Testis (tissue), 3 donors: ENCODE measurements around the gene ALDOB. TPM values are rescaled to one million over a fixed set of nuclear protein-coding genes. Genes with fewer than 3 reads are reported as not detected.

Experiments
- DNase-seq: peaks from one replicate; pipeline ENCODE4 v3.0.0-alpha.2; 2019
- H3K27ac ChIP-seq, 2 donors: fragments of 200-600 bp; sonication (generic); one replicate each; pipeline ENCODE4 v1.5.1; 2019
- H3K27me3 ChIP-seq: fragments of 200-600 bp; sonication (generic); one replicate; pipeline ENCODE4 v1.5.1; 2019
- H3K36me3 ChIP-seq: fragments of 200-600 bp; sonication (generic); one replicate; pipeline ENCODE4 v1.5.1; 2017; ENCODE audit warnings: low read depth; ENCODE audit errors: missing control alignments
- H3K4me1 ChIP-seq: fragments of 200-600 bp; sonication (generic); one replicate; pipeline ENCODE4 v1.5.1; 2019
- H3K4me3 ChIP-seq, 2 donors: fragments of 200-600 bp; sonication (generic); one replicate each; pipeline ENCODE4 v1.5.1; 2017 to 2019
- H3K9me3 ChIP-seq: fragments of 200-600 bp; sonication (generic); one replicate; pipeline ENCODE4 v1.5.1; 2017
- POLR2A ChIP-seq: fragments of 450-650 bp; IDR thresholded peaks from one replicate; pipeline ENCODE4 v1.6.1; 2017; ENCODE audit warnings: antibody characterized with exemption, mild to moderate bottlenecking, moderate library complexity
- WGBS, 2 donors: methylation state at CpG; one replicate each; pipeline ENCODE4 v1.1.5; 2018; 5-methylcytosine and 5-hydroxymethylcytosine counted together
- intact Hi-C: fragments of 100-400 bp; cut with DNase I; formaldehyde crosslinking; loops from one replicate; pipeline ENCODE4 v1.15.1; 2023; ENCODE audit warnings: low total_unique reads
- polyA plus RNA-seq: library from polyadenylated mRNA; stranded (reverse); fragments of 350-450 nt; fragmentation: Illumina TruSeq; extraction: RNeasy Lipid Tissue Mini Kit (QIAGEN cat#74804); gene quantifications from one replicate; pipeline ENCODE4 v1.2.3, GENCODE V29; 2014; ENCODE audit warnings: low read depth, low replicate concordance; ENCODE audit not compliant: insufficient read depth
- total RNA-seq, 2 donors: library from RNA; depleted of rRNA; stranded (reverse); fragments of >200 nt; gene quantifications; one replicate each; pipeline ENCODE4 v1.2.3, GENCODE V29; 2016
- TF ChIP-seq, protein P1 (sequence below), 3 experiments: fragments of 450-650 bp in 2 of 3; fragments of 200-600 bp in 1 of 3; sonication (generic) in 1 of 3; IDR thresholded peaks; one replicate each; pipeline ENCODE4 v1.5.1; 2016 to 2019; ENCODE audit warnings: antibody characterized with exemption in 3 of 3, mild to moderate bottlenecking in 2 of 3, moderate library complexity in 1 of 3

Gene ALDOB
- total and polyA plus RNA-seq, 3 donors from 2014 or later = 0.79 to 1.9 TPM; not detected in 1

GRCh38 chr9:101462558-101462957 is 27.0 kb upstream of the ALDOB start:
- intact Hi-C loops = loop anchor here (10.0 kb wide), 2 partner anchors 62 to 78 kb away; partner anchors contain the start of gene BAAT
- Histone ChIP-seq H3K36me3 (no peaks in the 10 kb centered on the region), H3K27me3 (no peaks in the 10 kb centered on the region), H3K4me3 (no peak overlapping the region), H3K4me1 (no peaks in the 10 kb centered on the region), H3K9me3 (no peaks in the 10 kb centered on the region), H3K27ac (no peak overlapping the region)
- 62 to 63% methylated on average over 5 of the region's 5 CpGs for WGBS, 2 donors
- no peak for DNase-seq
- TF ChIP-seq, protein P1, sequence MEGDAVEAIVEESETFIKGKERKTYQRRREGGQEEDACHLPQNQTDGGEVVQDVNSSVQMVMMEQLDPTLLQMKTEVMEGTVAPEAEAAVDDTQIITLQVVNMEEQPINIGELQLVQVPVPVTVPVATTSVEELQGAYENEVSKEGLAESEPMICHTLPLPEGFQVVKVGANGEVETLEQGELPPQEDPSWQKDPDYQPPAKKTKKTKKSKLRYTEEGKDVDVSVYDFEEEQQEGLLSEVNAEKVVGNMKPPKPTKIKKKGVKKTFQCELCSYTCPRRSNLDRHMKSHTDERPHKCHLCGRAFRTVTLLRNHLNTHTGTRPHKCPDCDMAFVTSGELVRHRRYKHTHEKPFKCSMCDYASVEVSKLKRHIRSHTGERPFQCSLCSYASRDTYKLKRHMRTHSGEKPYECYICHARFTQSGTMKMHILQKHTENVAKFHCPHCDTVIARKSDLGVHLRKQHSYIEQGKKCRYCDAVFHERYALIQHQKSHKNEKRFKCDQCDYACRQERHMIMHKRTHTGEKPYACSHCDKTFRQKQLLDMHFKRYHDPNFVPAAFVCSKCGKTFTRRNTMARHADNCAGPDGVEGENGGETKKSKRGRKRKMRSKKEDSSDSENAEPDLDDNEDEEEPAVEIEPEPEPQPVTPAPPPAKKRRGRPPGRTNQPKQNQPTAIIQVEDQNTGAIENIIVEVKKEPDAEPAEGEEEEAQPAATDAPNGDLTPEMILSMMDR (IDR thresholded peaks at IDR 0.05) = no peak
- no peak for TF ChIP-seq POLR2A

DNA sequence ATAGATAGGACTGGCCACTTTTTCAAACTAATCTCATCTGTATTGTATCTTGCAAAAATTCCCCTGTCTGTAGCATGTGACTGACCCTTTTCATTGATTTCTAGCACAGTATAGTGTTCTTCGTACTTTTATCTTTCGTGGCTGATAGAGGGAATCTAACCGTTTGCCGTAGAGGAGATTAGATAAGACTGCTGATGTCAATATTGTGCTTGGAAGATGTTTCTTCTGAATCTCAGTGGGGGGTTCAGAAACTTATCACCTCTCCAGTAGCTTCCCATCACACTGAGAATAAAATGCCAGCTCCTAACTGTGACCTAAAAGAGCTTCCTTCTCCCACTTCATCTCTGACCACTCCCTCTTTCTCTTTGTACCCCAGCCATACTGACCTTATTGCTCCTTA is 25.4 kb upstream of the ALDOB start:
- intact Hi-C loops = loop anchor here (10.0 kb wide), 2 partner anchors 64 to 76 kb away; partner anchors contain the start of gene BAAT
- 47 to 52% methylated on average over 4 of the region's 4 CpGs for WGBS, 2 donors

DNA sequence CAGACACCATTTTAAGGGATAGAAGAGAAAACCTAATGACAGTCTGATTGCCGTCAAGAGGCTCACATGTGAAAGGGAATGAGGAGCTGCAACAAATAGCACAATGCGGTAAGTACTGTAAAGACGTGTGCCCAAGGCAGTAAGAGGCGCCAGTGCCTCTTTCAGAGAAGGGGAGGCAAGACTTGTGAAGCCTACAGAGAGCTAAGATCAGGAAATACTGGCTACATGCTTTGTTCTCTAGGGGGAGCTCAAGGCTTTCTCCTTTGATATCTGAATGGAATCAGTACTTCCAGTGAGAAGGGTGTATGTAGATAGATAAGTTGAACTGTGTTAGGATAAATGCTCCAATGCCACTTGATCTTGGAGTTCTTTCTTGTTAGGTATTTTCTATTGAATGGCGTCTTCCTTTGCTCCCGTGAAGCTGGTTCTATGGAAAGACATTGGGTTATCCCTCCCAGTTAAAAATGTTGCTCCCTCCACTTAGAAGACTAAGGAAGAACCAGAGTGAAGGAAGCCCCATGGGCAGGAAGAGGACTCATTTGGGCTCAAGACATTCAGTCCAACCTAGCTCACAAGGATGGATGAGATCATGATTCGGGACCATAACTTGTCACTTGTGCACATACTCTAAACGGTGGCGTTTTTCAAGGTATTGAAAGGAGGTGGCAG is 23.5 kb upstream of the ALDOB start:
- Histone ChIP-seq H3K27ac (no peak overlapping the region), H3K4me1 (no peaks in the 10 kb centered on the region), H3K4me3 (no peak overlapping the region), H3K36me3 (no peaks in the 10 kb centered on the region), H3K9me3 (no peaks in the 10 kb centered on the region), H3K27me3 (no peaks in the 10 kb centered on the region)
- DNase-seq = peak; percentile 27
- WGBS, 2 donors = 37 to 43% methylated on average over 9 of the region's 9 CpGs
- intact Hi-C loops = no loop called here
- no peak for TF ChIP-seq POLR2A
- TF ChIP-seq, protein P1 (IDR thresholded peaks at IDR 0.05) = peak; percentile 10 to 60 (median 35)

More for the DNA sequence above, 25.4 kb upstream of the ALDOB start:
- no peak overlapping the region for H3K27ac ChIP-seq
- no peaks in the 10 kb centered on the region for H3K27me3 ChIP-seq
- no peak overlapping the region for H3K4me3 ChIP-seq
- H3K36me3 ChIP-seq = no peaks in the 10 kb centered on the region
- DNase-seq = no peak
- no peaks in the 10 kb centered on the region for H3K4me1 ChIP-seq
- TF ChIP-seq, protein P1 (IDR thresholded peaks at IDR 0.05) = no peak
- TF ChIP-seq POLR2A = no peak
- no peaks in the 10 kb centered on the region for H3K9me3 ChIP-seq

GRCh38 chr9:101457003-101457402 is 21.4 kb upstream of the ALDOB start:
- 44 to 50% methylated on average over 3 of the region's 3 CpGs for WGBS, 2 donors
- Histone ChIP-seq H3K27me3 (no peaks in the 10 kb centered on the region), H3K9me3 (no peaks in the 10 kb centered on the region), H3K4me3 (no peak overlapping the region), H3K36me3 (no peaks in the 10 kb centered on the region), H3K27ac (no peak overlapping the region), H3K4me1 (no peaks in the 10 kb centered on the region)
- TF ChIP-seq, protein P1 (IDR thresholded peaks at IDR 0.05) = no peak
- TF ChIP-seq POLR2A = no peak
- intact Hi-C loops = no loop called here
- no peak for DNase-seq
